ENCODE data around the gene TNIK. TPM values are rescaled to one million over a fixed set of nuclear protein-coding genes. Genes with fewer than 3 reads are reported as not detected.
A peak's percentile ranks its signal among the peaks of the same experiment; 100 is the strongest.
"Not testable (repeated sequence)": the region's sequence is repeated elsewhere in the genome, so short reads cannot be mapped to it uniquely, and the experiment has no call there.

TNIK gene
- total RNA-seq, 1 experiment from 2014 or later = 5.5 TPM

DNA sequence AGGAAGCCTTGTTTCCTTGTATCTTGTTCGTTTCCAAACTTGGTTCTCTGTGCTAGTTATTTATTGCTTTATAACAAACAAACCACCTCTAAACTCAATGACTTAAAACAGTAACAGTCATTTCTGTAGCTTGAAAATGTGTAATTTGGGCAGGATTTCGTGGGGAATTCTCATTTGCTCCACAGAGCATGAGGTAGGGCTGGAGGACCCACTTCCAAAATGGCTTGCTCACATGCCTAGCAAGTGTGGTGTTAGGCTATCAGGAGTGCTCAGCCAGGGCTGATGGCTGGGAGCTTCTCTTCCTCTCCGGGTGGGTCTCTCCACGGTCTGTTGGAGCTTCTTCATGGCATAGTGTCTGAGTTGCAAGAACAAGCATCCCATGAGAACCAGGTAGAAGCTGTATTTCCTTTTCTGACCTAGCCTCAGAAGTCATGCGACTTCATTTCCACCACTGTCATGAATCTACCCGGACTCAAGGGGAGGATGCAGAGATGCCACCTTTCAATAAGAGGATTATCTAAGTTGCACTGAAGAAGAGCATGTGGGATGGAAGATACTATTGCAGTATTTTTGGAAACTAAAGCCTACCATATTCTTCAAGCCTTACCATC, 8.2 kb upstream of the TNIK start:
- no peak for DNase-seq (ENCODE audit: low spot score)

DNA sequence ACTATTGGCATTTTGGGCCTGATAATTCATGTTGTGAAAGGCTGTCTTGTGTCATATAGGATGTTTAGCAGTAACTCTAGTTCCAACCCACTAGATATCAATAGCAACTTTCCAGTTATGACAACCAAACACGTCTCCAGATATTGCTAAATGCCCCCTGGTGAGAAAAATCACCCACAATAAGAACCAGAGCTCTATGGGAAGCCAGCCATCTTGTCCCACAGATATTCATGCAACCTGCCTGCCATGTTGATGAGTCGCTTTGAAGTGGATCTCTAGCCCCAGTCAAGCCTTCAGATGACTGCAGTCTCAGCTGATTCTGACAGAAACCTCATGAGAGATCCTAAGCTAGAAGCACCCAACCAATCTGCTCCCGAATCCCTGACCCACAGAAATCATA, 5.6 kb upstream of the TNIK start:
- no peak for DNase-seq (ENCODE audit: low spot score)

DNA sequence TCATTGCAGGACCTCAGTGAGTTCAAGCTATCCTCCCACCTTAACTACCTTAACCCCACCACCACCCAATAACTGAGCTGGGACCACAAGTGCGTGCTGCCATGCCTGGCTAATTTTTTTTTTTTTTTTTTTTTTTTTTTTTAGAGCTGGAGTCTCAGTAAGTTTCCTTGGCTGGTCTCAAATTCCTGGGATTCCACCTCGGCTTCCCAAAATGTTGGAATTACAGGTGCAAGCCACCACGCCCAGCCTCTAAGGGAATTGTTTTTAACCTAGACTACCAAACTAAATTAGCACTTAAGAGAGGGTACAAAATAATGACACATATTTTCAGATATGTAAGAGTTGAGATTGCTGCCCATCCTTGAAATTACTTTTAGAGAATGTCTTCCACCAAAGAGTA, 4.3 kb upstream of the TNIK start:
- DNase-seq (ENCODE audit: low spot score) = no peak

DNA sequence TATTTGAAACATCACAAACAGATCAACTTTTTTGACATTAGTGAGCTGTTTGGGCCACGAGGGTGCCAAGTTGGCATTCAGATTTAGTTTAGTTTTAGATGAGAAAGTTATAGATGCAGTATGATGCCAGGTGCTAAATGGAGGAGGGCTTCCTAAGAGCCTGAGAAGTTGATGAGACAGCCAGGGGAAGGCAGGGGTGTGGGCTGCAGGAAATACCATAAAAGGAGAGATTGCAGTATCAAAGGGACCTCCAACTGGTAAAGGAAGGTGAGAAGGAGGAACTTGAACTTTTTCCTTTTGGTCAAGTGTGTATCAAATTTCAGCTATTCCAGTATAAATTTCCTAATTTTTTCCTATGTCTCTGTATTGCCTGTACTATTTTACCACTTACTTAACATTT, 2.0 kb upstream of the TNIK start:
- DNase-seq (ENCODE audit: low spot score) = no peak

DNA sequence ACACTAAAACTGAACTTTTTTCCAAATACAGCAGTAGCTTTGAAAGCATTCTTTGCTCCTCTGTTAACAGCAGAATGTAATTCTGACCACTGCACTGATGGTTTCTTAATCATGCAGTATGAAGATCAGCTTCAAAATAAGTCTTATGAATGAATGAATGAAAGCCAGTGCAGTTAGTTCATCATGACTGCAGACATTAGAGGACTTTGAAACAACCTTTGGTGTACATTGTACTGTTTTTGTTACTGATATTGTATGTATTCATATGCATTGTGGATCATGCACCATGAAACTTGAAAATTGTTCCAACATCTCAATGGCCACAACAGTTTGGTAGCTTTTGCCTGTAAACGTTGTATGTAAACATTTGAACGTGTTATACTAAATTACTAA, 1.3 kb upstream of the TNIK start:
- DNase-seq (ENCODE audit: low spot score) = no peak

DNA sequence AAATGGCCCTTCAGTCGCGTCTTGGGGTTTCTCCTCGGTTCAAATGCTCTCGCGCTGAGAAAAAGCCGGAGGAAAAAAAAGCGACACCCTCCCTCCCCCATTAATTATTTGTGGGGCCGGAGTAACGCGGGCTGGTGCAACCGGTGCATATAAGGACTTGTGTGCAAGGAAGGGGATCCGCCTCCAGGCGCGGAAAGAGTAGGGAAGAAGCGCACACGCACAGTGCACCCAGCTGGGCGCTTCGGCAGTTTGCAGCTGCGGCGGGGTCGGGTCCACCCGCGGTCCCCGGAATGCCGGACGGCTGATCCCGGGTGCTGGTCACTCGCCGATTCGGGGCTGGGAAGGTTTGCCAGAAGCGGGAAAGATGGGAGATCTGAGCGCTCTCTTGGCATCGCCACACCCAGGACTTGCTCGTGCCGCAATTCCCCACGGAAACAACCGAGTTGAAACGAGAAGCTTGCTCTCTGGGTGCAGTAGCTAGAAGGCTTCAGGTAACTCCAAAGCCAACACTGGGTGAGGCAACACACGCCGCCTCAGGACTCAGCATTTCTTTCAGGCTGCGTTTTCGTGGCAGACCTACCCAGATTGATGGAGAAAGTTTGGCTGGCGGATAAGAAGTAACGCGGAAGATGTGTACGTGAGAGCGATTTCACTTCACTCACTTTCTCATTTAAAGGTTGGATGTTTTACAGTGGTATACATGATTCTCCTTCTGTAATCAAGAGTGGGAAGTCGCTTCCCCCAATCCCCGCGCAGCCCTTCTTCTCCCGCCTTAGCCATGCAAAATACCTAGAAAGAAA, 720 bp upstream of the TNIK start:
- DNase-seq (ENCODE audit: low spot score) = peak; percentile 41

DNA sequence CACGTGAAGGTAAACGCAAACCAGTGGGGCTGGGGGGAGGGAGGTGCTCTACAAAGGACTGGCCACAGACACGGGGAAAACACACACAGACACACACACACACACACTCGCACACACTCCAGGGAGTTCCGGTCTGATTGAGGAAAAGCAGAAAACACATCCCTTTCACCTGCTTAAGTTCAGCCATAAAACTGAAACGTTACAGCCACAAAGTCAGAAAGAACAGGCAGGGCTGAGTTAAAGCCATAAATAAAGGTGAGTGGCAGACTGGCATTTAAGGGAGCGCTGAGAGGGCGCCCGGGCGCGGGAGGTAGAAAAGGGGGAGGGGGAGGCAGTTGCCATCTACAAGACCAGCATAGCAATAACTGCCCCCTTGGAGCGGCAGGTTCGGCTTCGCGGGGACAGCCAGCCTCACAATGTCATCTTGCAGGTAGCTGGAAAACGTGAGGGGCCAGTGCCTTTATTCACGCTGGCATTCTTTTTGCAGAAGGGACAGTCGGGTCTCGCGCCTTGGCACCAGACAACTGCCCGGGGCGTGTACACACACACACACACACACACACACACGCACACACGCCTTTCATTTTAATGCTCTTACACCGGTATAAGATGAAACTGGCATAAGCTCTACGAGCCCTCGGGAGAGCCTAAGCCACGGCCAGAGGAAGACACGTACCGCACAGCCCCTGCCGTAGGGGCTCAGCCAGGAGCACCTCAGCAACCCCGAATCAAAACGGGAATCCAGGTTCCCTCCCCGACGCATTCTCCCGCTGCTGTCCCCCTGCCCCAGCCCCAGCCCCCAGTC, 866 bp downstream of the TNIK start:
- DNase-seq (ENCODE audit: low spot score) = no peak

DNA sequence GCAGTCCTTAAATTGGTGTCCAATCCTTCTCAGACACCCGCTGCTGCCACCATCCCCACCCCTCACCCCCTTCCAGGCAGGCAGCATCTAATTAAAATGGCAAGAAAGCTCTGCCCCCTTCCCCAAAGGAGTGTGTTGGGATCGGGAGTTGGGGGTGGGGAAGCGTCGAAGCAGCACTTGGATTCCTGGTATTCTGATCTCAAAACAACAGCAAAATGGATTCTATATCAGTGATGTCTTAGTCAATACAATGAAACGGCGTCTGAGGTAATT, 1.4 kb downstream of the TNIK start:
- no peak for DNase-seq (ENCODE audit: low spot score)

DNA sequence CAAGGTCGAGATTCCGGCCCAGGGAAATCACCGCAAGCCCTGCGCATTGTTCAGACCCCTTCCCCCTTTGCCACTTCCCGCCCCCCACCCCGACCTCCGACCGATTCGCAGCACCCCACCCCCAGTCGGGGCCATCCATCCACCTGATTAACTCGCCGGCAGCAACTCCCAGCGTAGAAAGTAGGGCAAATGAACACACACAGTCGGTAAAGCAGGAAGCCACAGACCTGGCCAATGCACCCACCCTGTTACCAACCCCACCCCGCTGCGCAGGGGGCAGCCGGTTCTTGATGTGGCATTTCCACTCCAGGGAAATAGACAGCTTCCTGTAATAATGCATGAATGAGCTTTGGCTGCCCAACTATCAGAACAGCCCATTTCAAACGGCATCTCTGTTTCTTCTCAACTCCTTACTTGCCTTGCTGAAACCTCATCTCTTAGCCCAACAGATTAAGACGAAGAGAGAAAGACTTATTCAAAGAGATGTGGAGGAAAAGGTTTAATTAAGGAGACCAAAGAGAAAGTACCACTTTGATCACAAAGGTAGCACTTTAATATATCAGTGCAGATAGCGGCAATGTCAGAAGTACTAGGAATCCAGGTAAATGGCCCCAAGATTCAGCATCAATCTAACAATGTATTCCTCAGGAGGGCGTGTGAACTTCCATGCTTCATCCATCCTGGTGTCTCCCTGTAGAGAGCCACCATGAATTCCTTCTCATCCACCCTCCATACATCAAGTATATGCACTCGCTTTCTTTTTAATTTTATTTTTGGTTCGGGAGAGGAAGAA, 1.9 kb downstream of the TNIK start:
- DNase-seq (ENCODE audit: low spot score) = no peak

DNA sequence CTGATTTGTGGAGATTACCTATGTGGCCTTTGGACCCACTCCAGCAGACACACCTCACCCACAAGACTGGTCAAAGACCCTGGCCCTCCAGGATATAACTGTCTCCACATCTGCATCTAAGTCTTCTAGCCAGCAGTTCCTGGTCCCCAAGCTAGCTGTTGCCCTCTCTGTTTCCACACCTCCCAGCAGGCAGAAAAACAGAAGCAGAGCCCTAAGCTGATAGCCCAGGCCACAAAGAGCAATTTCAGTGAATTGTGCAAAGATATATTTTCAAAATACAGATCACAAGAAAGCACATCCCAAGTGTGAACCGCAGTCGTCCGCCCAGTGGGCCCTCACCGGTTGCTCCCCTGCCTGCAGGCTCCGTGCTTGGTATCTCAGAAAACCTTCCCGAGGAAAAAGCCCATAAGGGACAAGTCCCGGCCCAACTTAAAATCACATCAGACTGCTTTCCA, 2.6 kb downstream of the TNIK start:
- DNase-seq (ENCODE audit: low spot score) = no peak

DNA sequence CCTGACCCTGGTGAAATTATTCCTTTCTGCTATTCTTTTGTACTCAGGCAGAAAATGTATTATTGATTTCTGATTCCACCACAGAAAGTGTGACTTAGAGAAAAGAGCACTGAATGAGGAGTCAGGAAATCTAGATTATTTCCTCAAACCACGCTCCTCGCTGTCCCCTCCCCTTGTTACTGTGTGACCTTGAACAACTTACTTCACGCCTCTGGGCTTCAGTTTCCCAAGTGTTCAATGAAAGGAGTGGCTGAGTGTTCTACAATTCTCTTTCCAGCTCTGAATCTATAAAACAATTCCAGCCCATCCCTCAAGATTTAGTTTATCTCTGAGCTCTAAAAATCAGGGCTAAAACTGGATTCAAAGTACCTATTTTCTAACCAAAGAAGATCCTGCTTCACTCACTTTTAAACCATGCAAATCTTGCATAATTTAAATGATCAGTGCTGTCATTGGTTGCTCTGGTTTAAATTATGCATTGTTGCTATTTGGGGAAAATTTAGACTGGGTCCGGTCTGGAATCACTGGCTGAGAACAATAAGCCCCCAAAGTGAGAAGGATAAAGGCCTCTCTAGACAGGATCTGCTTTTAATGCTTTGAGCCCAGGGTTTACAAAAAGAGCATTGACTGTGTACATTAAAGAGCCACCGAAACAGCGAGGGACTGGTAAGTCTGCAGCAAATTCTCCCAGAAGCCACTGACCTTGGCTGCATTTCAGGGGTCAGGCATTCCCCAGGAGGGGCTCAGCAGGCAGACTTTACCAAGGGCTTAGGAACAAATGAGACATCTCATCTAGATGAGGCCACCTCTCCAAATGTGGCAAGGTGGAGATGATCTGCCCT, 3.2 kb downstream of the TNIK start:
- no peak for DNase-seq (ENCODE audit: low spot score)

DNA sequence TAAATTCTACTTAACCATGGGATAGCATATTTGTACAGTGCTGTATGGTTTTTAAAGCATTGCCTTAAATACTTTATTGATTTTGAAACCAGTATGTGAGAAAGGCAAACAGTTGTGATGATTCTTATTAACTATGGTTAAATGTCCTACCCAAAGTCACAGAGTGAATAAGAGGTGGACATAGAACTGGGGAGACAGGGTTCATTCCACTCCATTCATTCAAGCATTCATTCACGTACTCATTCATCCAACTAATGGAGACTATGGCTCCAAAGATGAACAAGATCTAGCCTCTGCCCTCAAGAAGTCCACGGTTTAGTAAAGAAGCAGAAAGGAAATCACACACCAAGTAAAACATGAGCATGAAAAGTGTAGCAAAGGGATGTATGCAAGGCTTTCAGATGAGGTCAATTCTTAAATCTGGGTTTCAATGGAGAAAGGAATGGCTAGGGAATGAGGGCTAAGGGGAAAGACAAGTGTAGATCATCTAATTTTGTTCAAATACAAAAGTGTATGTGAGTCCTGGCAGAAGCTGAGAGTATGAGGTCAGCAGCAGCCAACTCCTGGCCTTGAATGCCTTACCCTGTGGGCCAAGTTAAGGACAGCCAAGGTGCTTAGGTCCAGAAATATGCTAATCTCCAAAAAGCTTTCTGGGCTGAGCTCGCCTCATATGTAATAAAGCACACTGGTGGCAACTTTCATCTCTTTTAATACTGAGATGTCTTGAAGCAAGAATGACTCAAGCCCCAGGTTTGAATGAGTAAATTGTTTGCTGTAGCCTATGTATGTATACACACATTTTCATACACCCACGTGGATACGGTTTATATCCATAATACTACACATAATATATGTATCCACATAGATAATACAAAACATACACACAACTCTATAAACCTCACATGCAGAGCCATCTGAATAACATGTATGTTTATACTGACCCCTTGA, 4.3 kb downstream of the TNIK start:
- no peak for DNase-seq (ENCODE audit: low spot score)

DNA sequence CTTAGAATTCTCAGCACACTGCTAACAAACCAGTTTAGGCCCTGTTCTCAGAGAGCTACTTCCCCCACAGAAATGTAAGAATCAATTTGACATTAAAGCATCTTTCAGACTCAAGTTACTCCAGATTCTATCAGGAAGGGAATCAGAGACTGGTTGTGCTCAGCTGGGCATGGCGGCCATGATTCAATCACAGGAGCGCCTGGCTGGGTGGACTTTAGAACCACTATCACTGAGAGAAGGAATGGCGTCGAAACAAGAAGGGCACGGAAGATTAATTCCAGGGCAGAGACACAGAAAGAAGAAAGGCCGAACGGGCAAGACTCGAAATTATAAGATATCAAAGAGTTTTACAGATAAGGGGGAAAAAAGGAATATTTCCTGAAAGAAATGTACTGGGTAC, 6.2 kb downstream of the TNIK start:
- no peak for DNase-seq (ENCODE audit: low spot score)

DNA sequence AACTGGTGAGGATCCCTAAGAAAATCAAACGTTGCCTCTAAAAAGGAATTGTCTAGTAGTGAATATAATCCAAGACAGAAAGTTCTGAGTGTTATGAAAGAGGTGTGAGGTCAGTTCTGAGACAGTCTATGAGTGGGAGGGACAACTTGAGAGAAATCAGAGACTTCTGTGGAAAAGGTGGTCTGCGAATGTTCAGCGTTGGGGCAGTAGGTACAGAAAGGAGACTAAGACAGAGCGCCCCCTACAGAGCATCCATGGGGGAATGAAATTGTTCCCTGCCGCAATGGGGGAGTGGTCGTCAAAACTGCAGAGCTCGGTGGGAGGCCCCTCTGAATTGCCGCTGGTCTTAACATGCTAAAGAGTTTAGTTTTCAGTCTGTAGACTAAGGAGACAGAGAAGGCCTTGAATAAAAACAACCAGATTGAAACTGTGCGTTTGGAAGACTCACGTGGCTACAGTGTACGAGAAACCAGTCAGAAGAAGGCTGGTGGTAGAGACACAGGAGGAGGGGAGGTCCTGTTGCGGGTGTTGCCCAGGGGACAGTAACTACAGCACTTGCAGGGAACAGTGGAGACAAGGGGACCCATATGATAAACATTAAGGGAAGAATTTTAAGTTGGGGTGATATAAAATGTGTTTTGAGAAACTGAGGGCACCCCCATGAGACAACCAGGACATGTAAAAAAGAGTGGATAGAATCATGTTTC, 6.9 kb downstream of the TNIK start:
- DNase-seq (ENCODE audit: low spot score) = no peak

DNA sequence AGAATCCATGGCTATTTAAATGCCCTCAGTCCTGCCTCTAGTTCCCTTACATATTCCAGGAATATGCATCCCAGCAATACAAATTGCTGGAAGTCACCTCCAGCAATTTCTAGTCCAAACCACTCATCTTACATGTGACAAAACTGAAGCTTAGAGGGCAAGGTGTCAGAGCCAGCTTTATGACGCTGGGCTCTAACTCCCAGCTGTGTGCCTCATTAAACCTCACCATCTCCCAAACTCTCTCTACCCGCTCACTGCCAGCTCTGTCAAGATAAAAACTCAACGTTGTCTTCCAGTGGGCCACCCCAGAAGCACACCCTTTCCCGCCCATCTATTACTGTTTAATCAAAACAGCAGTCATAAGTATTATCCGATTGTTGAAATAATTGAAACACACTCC, 7.9 kb downstream of the TNIK start:
- no peak for DNase-seq (ENCODE audit: low spot score)

DNA sequence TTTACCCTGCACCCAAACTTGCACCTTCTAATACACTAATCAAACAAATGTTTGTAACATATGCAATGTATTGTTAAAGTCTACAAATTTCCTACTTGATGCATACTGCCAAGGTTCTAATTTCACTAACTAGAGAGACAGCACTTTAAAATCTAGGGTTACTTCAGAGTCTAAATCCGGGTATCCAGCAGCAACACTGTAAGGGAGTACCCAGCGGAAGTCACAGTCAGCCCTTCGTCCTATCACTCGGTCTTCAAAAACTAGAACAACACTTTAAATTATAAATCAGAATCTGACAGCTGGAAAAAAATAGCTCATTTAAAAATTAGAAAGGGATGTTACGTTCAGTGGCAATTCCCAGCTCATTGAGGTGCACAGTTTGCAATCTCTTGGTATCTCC, 8.3 kb downstream of the TNIK start:
- DNase-seq (ENCODE audit: low spot score) = no peak

DNA sequence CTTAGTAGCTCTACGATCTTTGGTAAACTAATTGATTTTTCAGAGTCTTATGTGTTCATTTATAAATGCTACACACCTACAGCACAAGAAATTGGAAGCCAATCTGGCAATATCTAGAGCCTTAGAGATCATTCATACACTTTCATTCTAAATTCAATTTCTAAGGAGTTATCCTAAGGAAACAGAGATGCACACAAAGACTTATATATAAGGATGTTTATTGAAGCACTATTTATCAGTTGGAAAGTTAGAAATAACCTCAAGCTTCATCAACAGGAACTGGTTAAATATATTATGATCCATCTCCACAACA, 12.7 kb downstream of the TNIK start:
- not testable (repeated sequence) for DNase-seq (ENCODE audit: low spot score)

DNA sequence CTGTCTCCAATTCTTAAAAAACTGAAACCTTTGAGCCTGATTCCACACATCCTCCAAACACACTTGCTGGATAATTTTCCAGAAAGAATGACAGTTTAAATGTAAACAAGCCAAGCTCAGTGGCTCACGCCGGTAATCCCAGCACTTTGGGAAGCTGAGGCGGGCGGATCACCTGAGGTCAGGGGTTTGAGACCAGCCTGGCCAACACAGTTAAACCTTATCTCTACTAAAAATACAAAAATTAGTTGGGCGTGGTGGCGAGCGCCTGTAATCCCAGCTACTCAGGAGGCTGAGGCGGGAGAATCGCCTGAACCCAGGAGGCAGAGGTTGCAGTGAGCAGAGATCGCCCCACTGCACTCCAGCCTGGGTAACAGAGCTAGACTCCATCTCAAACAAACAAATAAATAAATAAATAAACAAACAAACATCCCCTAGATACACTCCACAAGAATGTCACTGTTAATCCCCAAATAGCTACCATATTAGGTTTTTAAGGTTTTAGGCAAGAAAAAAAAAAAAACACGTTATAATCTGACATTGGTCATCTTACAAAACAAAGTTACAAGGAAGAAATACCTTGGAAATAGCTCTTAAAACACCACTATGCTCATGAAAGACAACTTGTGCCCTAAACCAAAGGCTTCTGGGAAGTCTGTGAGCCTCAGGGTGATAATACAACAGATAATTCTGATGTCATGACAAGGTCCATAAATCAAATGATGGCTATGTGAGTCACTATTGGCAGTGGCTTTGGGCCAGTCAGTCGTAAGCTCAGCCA, 13.2 kb downstream of the TNIK start:
- no peak for DNase-seq (ENCODE audit: low spot score)

DNA sequence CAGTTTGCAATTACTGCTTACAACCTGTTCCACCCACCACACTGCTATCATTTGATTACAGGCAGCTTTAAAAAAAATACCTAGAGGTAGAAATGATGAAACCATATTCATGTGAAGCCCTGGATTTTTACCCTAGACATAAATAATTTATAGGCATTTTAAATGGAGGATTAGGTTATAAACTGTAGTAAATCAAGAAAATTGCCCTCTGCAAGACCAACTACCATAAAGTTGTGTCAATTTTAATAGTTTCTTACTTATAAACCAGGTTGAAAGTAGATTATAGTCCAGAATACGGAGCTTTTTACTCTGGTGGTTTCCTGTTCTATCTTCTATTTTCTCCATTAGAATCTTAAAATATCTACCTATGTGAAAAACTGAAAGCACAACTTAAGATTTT, 13.9 kb downstream of the TNIK start:
- DNase-seq (ENCODE audit: low spot score) = no peak

All from H4 (cell line).